ENCODE measurements around the gene C1orf50. TPM values are rescaled to one million over a fixed set of nuclear protein-coding genes. Genes with fewer than 3 reads are reported as not detected.

Gene C1orf50
- total and polyA plus RNA-seq, 2 of the 4 experiments (the other 2 are of a cell fraction): 2.0 to 6.0 TPM

DNA sequence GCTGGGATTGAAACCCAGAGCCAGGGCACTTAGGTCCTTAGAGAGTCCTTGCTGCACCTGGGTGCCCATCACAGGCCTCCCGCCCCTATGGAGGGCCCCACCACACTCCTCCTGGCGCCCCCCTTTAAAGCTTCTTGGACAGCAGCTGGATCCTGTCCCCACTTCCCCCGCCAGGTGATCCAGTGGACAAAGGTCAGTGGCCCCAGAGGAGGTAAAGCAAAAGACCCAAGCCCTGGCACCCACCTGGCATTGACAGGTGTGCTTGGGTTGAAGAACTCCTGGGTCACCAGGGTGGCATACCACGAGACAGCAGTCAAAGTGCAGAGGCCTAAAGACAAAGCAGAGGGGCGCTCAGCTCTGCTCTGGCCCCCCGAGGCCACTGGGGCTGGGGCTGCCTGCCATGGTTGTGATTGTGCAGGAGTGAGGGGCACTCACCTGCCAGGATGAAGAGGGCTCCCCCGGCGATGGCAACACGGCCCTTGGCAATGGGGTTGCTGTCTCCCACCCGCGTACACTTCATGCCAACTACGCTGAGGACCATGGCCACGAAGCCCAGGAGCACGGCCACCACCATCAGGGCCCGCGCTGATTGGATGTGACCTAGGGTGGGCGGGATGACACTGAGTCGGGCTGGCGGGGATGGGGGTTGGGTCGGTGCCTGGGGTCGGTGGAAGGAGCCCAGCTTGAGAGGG lies 28.9 kb upstream of the C1orf50 start:
- Histone ChIP-seq H2AK9ac (replicated peaks; ENCODE audit: low read depth, low read length, poor library complexity) (no peak overlapping the region), H3K56ac (ENCODE audit: extremely low read depth, insufficient read depth, low read length) (no peak overlapping the region), H3K4me2 (ENCODE audit: low read depth, low read length) (no peak overlapping the region), H3K27me3 (ENCODE audit: control insufficient read depth, insufficient read depth, low read length) (no peaks in the 10 kb centered on the region; the same call in 1 of the 2 replicates), H3K4me1 (ENCODE audit: control insufficient read depth, insufficient read depth, low read length) (no peaks in the 10 kb centered on the region), H3K9me3 (ENCODE audit: control insufficient read depth, insufficient read depth, low read length) (no peaks in the 10 kb centered on the region), H2BK120ac (ENCODE audit: low read depth, low read length) (no peak overlapping the region), H3K4ac (ENCODE audit: low read depth, low read length) (no peak overlapping the region), H4K20me1 (ENCODE audit: insufficient read depth, low read length) (no peaks in the 10 kb centered on the region), H3K9me1 (ENCODE audit: insufficient read depth, low read length) (no peaks in the 10 kb centered on the region), H3K36me3 (ENCODE audit: control insufficient read depth, insufficient read depth, low read length) (no peaks in the 10 kb centered on the region), H2BK20ac (ENCODE audit: low read depth, low read length) (no peak overlapping the region), H2BK5ac (ENCODE audit: low read depth, low read length, poor library complexity, severe bottlenecking) (no peak overlapping the region), H3K18ac (ENCODE audit: low read depth, low read length) (no peak overlapping the region), H3K14ac (replicated peaks; ENCODE audit: low read depth, low read length) (no peak overlapping the region), H3K23ac (ENCODE audit: low read depth, low read length) (no peak overlapping the region), H3K4me3 (ENCODE audit: insufficient read depth, low read depth, low read length) (no peak overlapping the region), H4K5ac (ENCODE audit: low read depth, low read length) (no peak overlapping the region), H3K79me1 (ENCODE audit: low read depth in 1 of 2, low read length in 2 of 2) (no peaks in the 10 kb centered on the region), H2AFZ (replicated peaks; ENCODE audit: low read length, poor library complexity) (no peak overlapping the region), H2AK5ac (ENCODE audit: low read depth, low read length) (no peak overlapping the region), H3K9ac (ENCODE audit: low read depth, low read length) (no peak overlapping the region), H4K8ac (ENCODE audit: low read depth in 2 of 2, low read length in 2 of 2) (no peak overlapping the region), H4K91ac (ENCODE audit: insufficient read depth, low read depth, low read length) (no peak overlapping the region), H3K27ac (ENCODE audit: insufficient read depth, low read length) (no peak overlapping the region), H2BK15ac (ENCODE audit: low read depth, low read length) (no peak overlapping the region)
- TF ChIP-seq MAFK (IDR thresholded peaks at IDR 0.05; ENCODE audit: low read depth, low read length) (no peak), POLR2A (IDR thresholded peaks at IDR 0.05; ENCODE audit: low read depth, low read length) (no peak), BHLHE40 (IDR thresholded peaks at IDR 0.05; ENCODE audit: low read depth, low read length) (no peak)
- TF ChIP-seq, protein P1, sequence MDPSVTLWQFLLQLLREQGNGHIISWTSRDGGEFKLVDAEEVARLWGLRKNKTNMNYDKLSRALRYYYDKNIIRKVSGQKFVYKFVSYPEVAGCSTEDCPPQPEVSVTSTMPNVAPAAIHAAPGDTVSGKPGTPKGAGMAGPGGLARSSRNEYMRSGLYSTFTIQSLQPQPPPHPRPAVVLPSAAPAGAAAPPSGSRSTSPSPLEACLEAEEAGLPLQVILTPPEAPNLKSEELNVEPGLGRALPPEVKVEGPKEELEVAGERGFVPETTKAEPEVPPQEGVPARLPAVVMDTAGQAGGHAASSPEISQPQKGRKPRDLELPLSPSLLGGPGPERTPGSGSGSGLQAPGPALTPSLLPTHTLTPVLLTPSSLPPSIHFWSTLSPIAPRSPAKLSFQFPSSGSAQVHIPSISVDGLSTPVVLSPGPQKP (IDR thresholded peaks at IDR 0.05; ENCODE audit: borderline replicate concordance, low read depth, low read length): no peak
- DNase-seq: no peak
- in situ Hi-C loops (cut with MboI; ENCODE audit: low sequenced_read_pairs) (no loop called here), intact Hi-C loops (cut with micrococcal nuclease) (no loop called here), dilution Hi-C loops (cut with HindIII; ENCODE audit: low sequenced_read_pairs, unreplicated experiment) (no loop called here)
- WGBS, 2 experiments (ENCODE audit: extremely low coverage in 2 of 2, insufficient read length in 1 of 2): 77% methylated on average over 7 of the region's 21 CpGs; no CpG with 5 or more reads in 1 of the 2 experiments
- CTCF ChIA-PET: no interaction called here
- no peak for ATAC-seq (ENCODE audit: low read depth)
- no TSS peak for BruUV-seq (replicated peaks)
- POLR2A ChIA-PET (ENCODE audit: unreplicated experiment): no interaction called here
